Measurements from ENCODE around the gene HIF1A.

DNA sequence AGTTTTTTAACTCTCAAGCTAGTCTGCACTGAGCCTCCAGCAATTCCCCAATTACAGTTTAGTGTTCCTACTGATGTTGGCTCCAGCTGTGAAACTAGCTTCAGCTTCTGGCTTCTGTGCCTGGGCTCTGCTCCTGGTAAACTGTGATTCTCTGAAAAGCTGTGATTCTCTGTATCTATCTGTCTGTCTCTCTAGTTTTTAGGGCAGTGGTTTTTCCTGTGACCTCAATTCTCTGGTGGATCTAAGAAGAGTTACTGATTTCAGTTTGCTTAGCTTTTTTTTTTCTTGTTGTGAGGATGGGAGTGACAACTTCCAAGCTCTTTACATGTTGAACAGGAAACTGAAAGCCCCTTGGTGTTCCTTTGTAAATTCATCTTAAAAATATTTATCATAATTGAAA is 3.8 kb upstream of the HIF1A start:
- TF ChIP-seq, protein P1, sequence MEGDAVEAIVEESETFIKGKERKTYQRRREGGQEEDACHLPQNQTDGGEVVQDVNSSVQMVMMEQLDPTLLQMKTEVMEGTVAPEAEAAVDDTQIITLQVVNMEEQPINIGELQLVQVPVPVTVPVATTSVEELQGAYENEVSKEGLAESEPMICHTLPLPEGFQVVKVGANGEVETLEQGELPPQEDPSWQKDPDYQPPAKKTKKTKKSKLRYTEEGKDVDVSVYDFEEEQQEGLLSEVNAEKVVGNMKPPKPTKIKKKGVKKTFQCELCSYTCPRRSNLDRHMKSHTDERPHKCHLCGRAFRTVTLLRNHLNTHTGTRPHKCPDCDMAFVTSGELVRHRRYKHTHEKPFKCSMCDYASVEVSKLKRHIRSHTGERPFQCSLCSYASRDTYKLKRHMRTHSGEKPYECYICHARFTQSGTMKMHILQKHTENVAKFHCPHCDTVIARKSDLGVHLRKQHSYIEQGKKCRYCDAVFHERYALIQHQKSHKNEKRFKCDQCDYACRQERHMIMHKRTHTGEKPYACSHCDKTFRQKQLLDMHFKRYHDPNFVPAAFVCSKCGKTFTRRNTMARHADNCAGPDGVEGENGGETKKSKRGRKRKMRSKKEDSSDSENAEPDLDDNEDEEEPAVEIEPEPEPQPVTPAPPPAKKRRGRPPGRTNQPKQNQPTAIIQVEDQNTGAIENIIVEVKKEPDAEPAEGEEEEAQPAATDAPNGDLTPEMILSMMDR (IDR thresholded peaks at IDR 0.05), result no peak
- no peak for TF ChIP-seq POLR2A (IDR thresholded peaks at IDR 0.05)

All from lower leg skin (tissue), 3 donors.